HepG2 (cell line): ENCODE measurements around the gene CRYZL1. TPM values are rescaled to one million over a fixed set of nuclear protein-coding genes. Genes with fewer than 3 reads are reported as not detected.

Experiments
- BORCS8-MEF2B ChIP-seq: sonication (generic); formaldehyde crosslinking; IDR thresholded peaks from 2 replicates; pipeline ENCODE4 v1.8.0; 2022; ENCODE audit warnings: mild to moderate bottlenecking, missing genetic modification reagents
- ELF3 ChIP-seq: IDR thresholded peaks from 2 replicates; pipeline ENCODE4 v1.6.1; 2016; ENCODE audit warnings: missing genetic modification reagents, missing compliant biosample characterization
- NFE2 ChIP-seq: sonication (generic); formaldehyde crosslinking; IDR thresholded peaks from 2 replicates; pipeline ENCODE4 v1.4.0; 2020; ENCODE audit warnings: missing genetic modification reagents
- PHB2 ChIP-seq: fragments of 450-650 bp; IDR thresholded peaks from 2 replicates; pipeline ENCODE4 v1.6.1; 2018; ENCODE audit not compliant: partially characterized antibody
- REST ChIP-seq, 2 experiments: IDR thresholded peaks; 2 replicates each; pipeline ENCODE4 v1.6.1; 2011 to 2012; ENCODE audit warnings: low read length in 2 of 2, borderline replicate concordance in 1 of 2, low read depth in 1 of 2, mild to moderate bottlenecking in 1 of 2, moderate library complexity in 1 of 2
- ZBTB38 ChIP-seq: sonication (generic); formaldehyde crosslinking; IDR thresholded peaks from 2 replicates; pipeline ENCODE4 v1.5.1; 2020; ENCODE audit warnings: mild to moderate bottlenecking, missing genetic modification reagents
- ZFP36L1 ChIP-seq: sonication (generic); formaldehyde crosslinking; IDR thresholded peaks from 2 replicates; pipeline ENCODE4 v1.8.0; 2022; ENCODE audit warnings: mild to moderate bottlenecking, missing genetic modification reagents, moderate library complexity
- ZFP37 ChIP-seq: sonication (generic); formaldehyde crosslinking; IDR thresholded peaks from 2 replicates; pipeline ENCODE4 v1.4.0; 2020; ENCODE audit warnings: missing genetic modification reagents, borderline replicate concordance
- ZKSCAN1 ChIP-seq: fragments of 150-350 bp; IDR thresholded peaks from 2 replicates; pipeline ENCODE4 v1.6.1; 2014; ENCODE audit warnings: low read length
- ZNF468 ChIP-seq: sonication (generic); formaldehyde crosslinking; IDR thresholded peaks from 2 replicates; pipeline ENCODE4 v1.8.0; 2022; ENCODE audit warnings: mild to moderate bottlenecking, moderate library complexity, missing genetic modification reagents
- ZNF770 ChIP-seq: sonication (generic); formaldehyde crosslinking; IDR thresholded peaks from 2 replicates; pipeline ENCODE4 v1.5.0; 2020; ENCODE audit warnings: mild to moderate bottlenecking, missing genetic modification reagents
- polyA plus RNA-seq, 8 experiments: library from polyadenylated mRNA; depleted of rRNA in 3 of 8; stranded (reverse) in 7 of 8; unstranded in 1 of 8; fragments of >200 nt; fragmentation: Illumina TruSeq in 4 of 8; extraction: Trizol in 4 of 8; gene quantifications; 2 replicates each; pipeline versions ENCODE4 v1.2.1 to v1.2.3, GENCODE V29; 2011 to 2016; ENCODE audit warnings: low read depth in 4 of 8, missing spikeins in 1 of 8, mixed read lengths in 1 of 8; ENCODE audit not compliant: insufficient read depth in 1 of 8
- total RNA-seq, 5 experiments: library from RNA; depleted of rRNA; stranded (reverse); fragments of >200 nt; fragmentation: Illumina TruSeq; extraction: Trizol; gene quantifications; 2 replicates each; pipeline ENCODE4 v1.2.3, GENCODE V29; 2016; ENCODE audit warnings: low read depth in 1 of 5
- TF ChIP-seq, protein P1 (sequence below): sonication (generic); formaldehyde crosslinking; IDR thresholded peaks from 2 replicates; pipeline ENCODE4 v1.5.1; 2020; ENCODE audit warnings: missing genetic modification reagents, mild to moderate bottlenecking, borderline replicate concordance
- TF ChIP-seq, protein P2 (sequence below), 2 experiments: sonication (generic) in 1 of 2; formaldehyde crosslinking in 1 of 2; IDR thresholded peaks; 2 replicates each; pipeline versions ENCODE4 v1.6.1 to v1.9.0; 2014 to 2022; ENCODE audit warnings: antibody characterized with exemption in 1 of 2, borderline replicate concordance in 1 of 2, inconsistent platforms in 1 of 2, low read depth in 1 of 2, missing genetic modification reagents in 1 of 2

The CRYZL1 gene
- total and polyA plus RNA-seq, 2 of the 13 experiments (the other 11 are each of a cell fraction or from before 2014, with no cell fraction given), result 20.3 to 27.7 TPM

DNA sequence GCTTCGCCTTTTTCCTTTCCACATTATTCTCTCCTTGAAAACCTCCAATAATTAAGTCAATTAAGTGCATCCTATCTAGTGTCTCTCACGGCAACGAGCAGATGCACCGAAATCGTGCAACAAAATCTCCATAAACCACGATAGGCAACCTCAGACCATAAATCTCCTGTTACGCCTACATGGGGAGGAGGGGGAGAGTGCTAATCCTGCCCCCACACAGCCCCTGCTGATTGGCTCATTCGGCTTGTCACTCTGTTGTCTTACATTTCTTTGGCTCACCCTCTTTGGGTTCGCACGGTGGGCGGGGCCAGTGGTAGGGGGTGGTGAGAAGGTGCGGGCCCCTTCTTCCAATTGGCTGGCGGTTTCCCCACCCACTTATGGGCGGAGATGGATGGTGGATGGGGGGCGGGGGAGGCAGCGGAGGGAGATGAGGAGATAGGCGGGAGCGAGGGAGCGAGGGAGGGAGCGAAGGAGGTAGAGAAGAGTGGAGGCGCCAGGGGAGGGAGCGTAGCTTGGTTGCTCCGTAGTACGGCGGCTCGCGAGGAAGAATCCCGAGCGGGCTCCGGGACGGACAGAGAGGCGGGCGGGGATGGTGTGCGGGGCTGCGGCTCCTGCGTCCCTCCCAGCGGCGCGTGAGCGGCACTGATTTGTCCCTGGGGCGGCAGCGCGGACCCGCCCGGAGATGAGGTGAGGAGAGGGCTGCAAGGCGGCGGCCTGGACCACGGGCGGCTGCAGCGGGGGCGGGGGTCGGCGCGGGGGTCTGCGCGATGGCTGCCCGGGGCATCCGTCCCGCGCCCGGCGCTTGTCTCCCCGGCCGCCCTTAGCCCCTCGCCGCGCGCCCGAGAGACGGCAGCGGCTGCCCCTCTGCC, 720 bp upstream of the CRYZL1 start, which contains the start of gene ITSN1 (continued):
- no peak for TF ChIP-seq NFE2 (CRISPR knock-in tag)
- no peak for TF ChIP-seq REST (IDR thresholded peaks at IDR 0.05; ENCODE audit: borderline replicate concordance in 1 of 2, low read depth in 1 of 2, low read length in 2 of 2)
- no peak for TF ChIP-seq ZKSCAN1
- no peak for TF ChIP-seq ZFP37
- TF ChIP-seq, protein P1, sequence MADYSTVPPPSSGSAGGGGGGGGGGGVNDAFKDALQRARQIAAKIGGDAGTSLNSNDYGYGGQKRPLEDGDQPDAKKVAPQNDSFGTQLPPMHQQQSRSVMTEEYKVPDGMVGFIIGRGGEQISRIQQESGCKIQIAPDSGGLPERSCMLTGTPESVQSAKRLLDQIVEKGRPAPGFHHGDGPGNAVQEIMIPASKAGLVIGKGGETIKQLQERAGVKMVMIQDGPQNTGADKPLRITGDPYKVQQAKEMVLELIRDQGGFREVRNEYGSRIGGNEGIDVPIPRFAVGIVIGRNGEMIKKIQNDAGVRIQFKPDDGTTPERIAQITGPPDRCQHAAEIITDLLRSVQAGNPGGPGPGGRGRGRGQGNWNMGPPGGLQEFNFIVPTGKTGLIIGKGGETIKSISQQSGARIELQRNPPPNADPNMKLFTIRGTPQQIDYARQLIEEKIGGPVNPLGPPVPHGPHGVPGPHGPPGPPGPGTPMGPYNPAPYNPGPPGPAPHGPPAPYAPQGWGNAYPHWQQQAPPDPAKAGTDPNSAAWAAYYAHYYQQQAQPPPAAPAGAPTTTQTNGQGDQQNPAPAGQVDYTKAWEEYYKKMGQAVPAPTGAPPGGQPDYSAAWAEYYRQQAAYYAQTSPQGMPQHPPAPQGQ (CRISPR knock-in tag), result no peak
- no peak for TF ChIP-seq ZNF468 (CRISPR knock-in tag)
- peak; percentile 7 for TF ChIP-seq ELF3 (CRISPR knock-in tag)
- TF ChIP-seq ZBTB38 (CRISPR knock-in tag), result no peak
- TF ChIP-seq, protein P2, sequence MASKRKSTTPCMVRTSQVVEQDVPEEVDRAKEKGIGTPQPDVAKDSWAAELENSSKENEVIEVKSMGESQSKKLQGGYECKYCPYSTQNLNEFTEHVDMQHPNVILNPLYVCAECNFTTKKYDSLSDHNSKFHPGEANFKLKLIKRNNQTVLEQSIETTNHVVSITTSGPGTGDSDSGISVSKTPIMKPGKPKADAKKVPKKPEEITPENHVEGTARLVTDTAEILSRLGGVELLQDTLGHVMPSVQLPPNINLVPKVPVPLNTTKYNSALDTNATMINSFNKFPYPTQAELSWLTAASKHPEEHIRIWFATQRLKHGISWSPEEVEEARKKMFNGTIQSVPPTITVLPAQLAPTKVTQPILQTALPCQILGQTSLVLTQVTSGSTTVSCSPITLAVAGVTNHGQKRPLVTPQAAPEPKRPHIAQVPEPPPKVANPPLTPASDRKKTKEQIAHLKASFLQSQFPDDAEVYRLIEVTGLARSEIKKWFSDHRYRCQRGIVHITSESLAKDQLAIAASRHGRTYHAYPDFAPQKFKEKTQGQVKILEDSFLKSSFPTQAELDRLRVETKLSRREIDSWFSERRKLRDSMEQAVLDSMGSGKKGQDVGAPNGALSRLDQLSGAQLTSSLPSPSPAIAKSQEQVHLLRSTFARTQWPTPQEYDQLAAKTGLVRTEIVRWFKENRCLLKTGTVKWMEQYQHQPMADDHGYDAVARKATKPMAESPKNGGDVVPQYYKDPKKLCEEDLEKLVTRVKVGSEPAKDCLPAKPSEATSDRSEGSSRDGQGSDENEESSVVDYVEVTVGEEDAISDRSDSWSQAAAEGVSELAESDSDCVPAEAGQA (IDR thresholded peaks at IDR 0.05; ENCODE audit: low read depth), result no peak
- TF ChIP-seq, protein P2 (CRISPR knock-in tag; IDR thresholded peaks at IDR 0.05; ENCODE audit: borderline replicate concordance), result no peak
- no peak for TF ChIP-seq ZNF770
- TF ChIP-seq ZFP36L1, result no peak
- no peak for TF ChIP-seq PHB2
- no peak for TF ChIP-seq BORCS8-MEF2B
